Transverse colon (tissue), 4 donors: Measurements from ENCODE around the gene CALHM4.

Experiments used
- CTCF ChIP-seq, 5 experiments: fragments of 200-600 bp in 3 of 5; fragments of 450-650 bp in 2 of 5; sonication (generic) in 3 of 5; IDR thresholded peaks; 1 replicate in 2 of 5; 2 replicates in 3 of 5; pipeline ENCODE4 v1.5.1; 2016 to 2017; ENCODE audit warnings: antibody characterized with exemption in 5 of 5, inconsistent platforms in 3 of 5, mild to moderate bottlenecking in 2 of 5, moderate library complexity in 1 of 5
- EP300 ChIP-seq: sonication (generic); formaldehyde crosslinking; IDR thresholded peaks from one replicate; pipeline ENCODE4 v1.6.1; 2017; ENCODE audit warnings: antibody characterized with exemption, low read depth
- POLR2A ChIP-seq: fragments of 450-650 bp; IDR thresholded peaks from one replicate; pipeline ENCODE4 v1.6.1; 2016; ENCODE audit warnings: antibody characterized with exemption, mild to moderate bottlenecking, moderate library complexity
- POLR2AphosphoS5 ChIP-seq, 3 donors: sonication (generic); formaldehyde crosslinking; IDR thresholded peaks; one replicate each; pipeline ENCODE4 v1.6.1; 2016; ENCODE audit warnings: antibody characterized with exemption in 3 of 3

- TF ChIP-seq CTCF (IDR thresholded peaks at IDR 0.05) (no peak), POLR2A (no peak), POLR2AphosphoS5 (IDR thresholded peaks at IDR 0.05) (no peak), EP300 (no peak)
Observed at GRCh38 chr6:116562019-116562403, 8.5 kb downstream of the CALHM4 start.
